ENCODE results near the gene STK25.

STK25 gene

DNA sequence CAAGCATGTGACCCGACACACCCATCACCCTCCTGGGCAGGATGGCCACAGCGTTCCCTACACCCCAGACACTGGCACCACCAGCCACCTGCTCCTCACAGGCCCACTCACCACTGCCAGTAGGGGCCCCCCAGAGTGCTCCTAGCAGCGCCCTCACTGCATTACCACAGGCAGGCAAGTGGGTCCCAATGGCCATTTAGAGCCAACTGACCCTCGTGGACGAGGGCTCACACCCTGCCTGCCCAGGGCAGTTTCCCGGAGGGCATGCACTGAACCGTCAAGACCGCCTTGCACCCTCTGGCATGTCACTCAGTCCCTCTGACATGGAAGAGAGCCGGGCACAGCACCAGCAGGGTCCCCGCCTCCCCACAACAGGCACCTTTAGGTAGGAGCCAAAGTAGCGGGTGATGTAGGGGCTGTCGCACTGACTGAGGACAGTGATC is 7.3 kb downstream of the STK25 start:
- no peak for DNase-seq (ENCODE audit: extremely low read depth, low read depth)
- no peak for TF ChIP-seq CTCF (IDR thresholded peaks at IDR 0.05; ENCODE audit: low read depth, low read length)

GRCh38 chr2:241500431-241500975 is 7.9 kb downstream of the STK25 start:
- no peak for DNase-seq (ENCODE audit: extremely low read depth, low read depth)
- TF ChIP-seq CTCF (IDR thresholded peaks at IDR 0.05; ENCODE audit: low read depth, low read length), result no peak

- TF ChIP-seq CTCF (IDR thresholded peaks at IDR 0.05; ENCODE audit: low read depth, low read length), result no peak
- no peak for DNase-seq (ENCODE audit: extremely low read depth, low read depth)
These were observed 8.4 kb downstream of the STK25 start for GRCh38 chr2:241500016-241500415.

DNA sequence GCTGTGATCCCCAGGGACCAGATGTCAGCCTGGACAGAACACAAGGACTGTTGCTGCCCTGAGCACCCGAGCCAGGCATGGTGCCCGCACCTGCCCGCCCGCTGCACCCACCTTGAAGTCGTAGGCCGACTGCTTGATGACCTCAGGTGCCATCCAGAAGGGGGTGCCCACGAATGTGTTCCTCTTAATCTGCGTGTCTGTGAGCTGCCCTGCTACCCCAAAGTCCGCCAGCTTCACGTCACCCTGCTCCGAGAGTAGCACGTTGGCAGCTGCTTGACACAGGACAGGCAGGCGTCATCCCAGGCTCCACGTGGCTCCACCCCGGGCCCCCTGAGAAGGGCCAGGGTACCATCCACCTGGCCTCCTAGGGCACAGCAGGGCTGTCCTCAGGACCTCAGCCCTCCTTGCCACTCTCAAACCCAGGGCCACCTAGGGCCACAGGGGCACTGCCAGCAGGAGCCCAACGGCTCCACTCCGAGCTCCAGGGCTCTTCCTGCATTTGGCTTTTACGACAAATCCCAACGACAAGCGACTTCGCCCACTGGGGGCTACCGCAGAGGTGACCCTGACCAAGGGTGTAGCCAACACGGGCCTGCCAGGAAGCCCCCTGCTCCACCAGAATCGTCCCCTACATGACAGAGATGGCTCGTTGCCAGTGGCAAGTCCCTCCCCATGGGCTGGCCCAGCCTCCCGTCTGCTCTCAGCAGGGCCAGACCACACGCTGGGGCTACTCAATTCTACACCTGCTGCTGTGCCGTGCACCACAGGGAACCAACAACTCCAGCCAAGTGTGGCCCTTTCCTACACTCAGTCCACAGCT is 9.0 kb downstream of the STK25 start:
- no peak for TF ChIP-seq CTCF (IDR thresholded peaks at IDR 0.05; ENCODE audit: low read depth, low read length)
- no peak for DNase-seq (ENCODE audit: extremely low read depth, low read depth)

- TF ChIP-seq CTCF (IDR thresholded peaks at IDR 0.05; ENCODE audit: low read depth, low read length), result no peak
- DNase-seq (ENCODE audit: extremely low read depth, low read depth), result no peak
These were observed 10.0 kb downstream of the STK25 start for GRCh38 chr2:241498115-241499070.

- TF ChIP-seq CTCF (IDR thresholded peaks at IDR 0.05; ENCODE audit: low read depth, low read length), result no peak
- DNase-seq (ENCODE audit: extremely low read depth, low read depth), result no peak
These were observed 11.2 kb downstream of the STK25 start for GRCh38 chr2:241496904-241497877.

Data from AG09319 (cell line).